Stomach (tissue), 4 donors: ENCODE measurements around the gene PRKN.

Source experiments
- POLR2A ChIP-seq, 4 donors: fragments of 450-650 bp; IDR thresholded peaks; one replicate each; pipeline ENCODE4 v1.6.1; 2016; ENCODE audit warnings: antibody characterized with exemption in 4 of 4, control low read depth in 2 of 4, mild to moderate bottlenecking in 1 of 4, moderate library complexity in 1 of 4
- TF ChIP-seq, protein P1 (sequence below), 7 experiments: fragments of 450-650 bp in 4 of 7; fragments of 200-600 bp in 3 of 7; sonication (generic) in 3 of 7; IDR thresholded peaks; one replicate each; pipeline ENCODE4 v1.5.1; 2016 to 2019; ENCODE audit warnings: antibody characterized with exemption in 7 of 7, control low read depth in 2 of 7, mild to moderate bottlenecking in 1 of 7

DNA sequence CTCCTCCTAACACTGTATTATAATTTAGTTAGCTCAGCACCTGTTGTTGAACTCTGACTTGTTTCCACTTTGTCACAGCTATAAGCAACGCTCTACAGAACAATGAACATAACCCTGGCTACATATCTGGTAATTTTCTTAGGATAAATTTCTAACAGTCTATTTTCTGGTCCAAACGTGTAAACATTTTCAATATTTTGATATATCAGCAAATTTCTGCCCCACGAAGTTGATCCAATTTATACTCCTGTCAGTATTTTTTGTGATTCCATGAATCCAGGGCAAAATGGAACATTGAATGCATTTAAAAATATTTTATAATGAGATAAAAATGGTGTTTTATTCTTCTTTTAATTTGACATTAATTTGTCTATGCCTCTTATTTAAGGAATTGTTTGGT is 1005.2 kb downstream of the PRKN start:
- no peak for TF ChIP-seq POLR2A (IDR thresholded peaks at IDR 0.05)
- TF ChIP-seq, protein P1, sequence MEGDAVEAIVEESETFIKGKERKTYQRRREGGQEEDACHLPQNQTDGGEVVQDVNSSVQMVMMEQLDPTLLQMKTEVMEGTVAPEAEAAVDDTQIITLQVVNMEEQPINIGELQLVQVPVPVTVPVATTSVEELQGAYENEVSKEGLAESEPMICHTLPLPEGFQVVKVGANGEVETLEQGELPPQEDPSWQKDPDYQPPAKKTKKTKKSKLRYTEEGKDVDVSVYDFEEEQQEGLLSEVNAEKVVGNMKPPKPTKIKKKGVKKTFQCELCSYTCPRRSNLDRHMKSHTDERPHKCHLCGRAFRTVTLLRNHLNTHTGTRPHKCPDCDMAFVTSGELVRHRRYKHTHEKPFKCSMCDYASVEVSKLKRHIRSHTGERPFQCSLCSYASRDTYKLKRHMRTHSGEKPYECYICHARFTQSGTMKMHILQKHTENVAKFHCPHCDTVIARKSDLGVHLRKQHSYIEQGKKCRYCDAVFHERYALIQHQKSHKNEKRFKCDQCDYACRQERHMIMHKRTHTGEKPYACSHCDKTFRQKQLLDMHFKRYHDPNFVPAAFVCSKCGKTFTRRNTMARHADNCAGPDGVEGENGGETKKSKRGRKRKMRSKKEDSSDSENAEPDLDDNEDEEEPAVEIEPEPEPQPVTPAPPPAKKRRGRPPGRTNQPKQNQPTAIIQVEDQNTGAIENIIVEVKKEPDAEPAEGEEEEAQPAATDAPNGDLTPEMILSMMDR (IDR thresholded peaks at IDR 0.05) = no peak
